GM12878 (cell line): ENCODE results near the gene EGF. TPM values are rescaled to one million over a fixed set of nuclear protein-coding genes. Genes with fewer than 3 reads are reported as not detected.

Experiments
- ATAC-seq: fragments of 200-7000 bp; cut with Tn5 transposase; 3 replicates; pipeline ENCODE4 v1.9.1; 2020; ENCODE audit warnings: mild to moderate bottlenecking, moderate library complexity
- BruUV-seq: library from RNA; stranded (reverse); fragments of 400-500 nt; replicated peaks from 2 replicates; lab custom pipeline; 2021; lab: Mats Ljungman, UMichigan
- CTCF ChIA-PET: fragments of 300-600 bp; sonication (Branson Sonifier 250); formaldehyde crosslinking; extraction: SDS; loops from one replicate; lab custom pipeline; 2021; ENCODE audit warnings: inconsistent platforms; lab: Yijun Ruan, JAX
- POLR2A ChIA-PET: fragments of 350-600 bp; formaldehyde crosslinking; extraction: SDS; loops from one replicate; lab custom pipeline; 2021; ENCODE audit warnings: inconsistent platforms; lab: Charles Lee
- RAD21 ChIA-PET: fragments of 300-600 bp; sonication (Branson Sonifier 250); formaldehyde crosslinking; loops from one replicate; lab custom pipeline; 2023; ENCODE audit warnings: antibody characterized with exemption; ENCODE audit not compliant: unreplicated experiment; lab: Charles Lee
- SMC1A ChIA-PET: fragments of 300-600 bp; sonication (Branson Sonifier 250); formaldehyde crosslinking; loops from one replicate; lab custom pipeline; 2023; ENCODE audit not compliant: unreplicated experiment, uncharacterized antibody; lab: Charles Lee
- DNase-seq: peaks from one replicate; pipeline ENCODE4 v3.0.0-alpha.2; 2011; ENCODE audit warnings: low read depth, low spot score
- FAIRE-seq: peaks from 3 replicates; lab custom pipeline; 2011; peaks lifted over from hg19 to GRCh38; lab: Jason Lieb, UNC
- H2AFZ ChIP-seq: 2 replicates; pipeline ENCODE4 v1.6.0; 2011; ENCODE audit warnings: low read depth, low read length, control low read depth; ENCODE audit not compliant: control insufficient read depth
- H3K27ac ChIP-seq: 2 replicates; pipeline ENCODE4 v1.5.1; 2011; ENCODE audit warnings: control low read depth; ENCODE audit not compliant: control insufficient read depth, insufficient read depth
- H3K27me3 ChIP-seq, 2 experiments: replicated peaks in 1 of 2; 2 replicates each; pipeline versions ENCODE4 v1.6.0 to v1.6.1; 2011; ENCODE audit warnings: low read length in 1 of 2; ENCODE audit not compliant: control insufficient read depth in 2 of 2, insufficient read depth in 2 of 2
- H3K36me3 ChIP-seq, 2 experiments: 2 replicates each; pipeline ENCODE4 v1.5.1; 2011; ENCODE audit warnings: low read length in 1 of 2; ENCODE audit not compliant: control insufficient read depth in 2 of 2, insufficient read depth in 2 of 2
- H3K4me1 ChIP-seq: 2 replicates; pipeline ENCODE4 v1.6.1; 2011; ENCODE audit warnings: mild to moderate bottlenecking, low read length, moderate library complexity, mixed read lengths; ENCODE audit not compliant: control insufficient read depth, insufficient read depth
- H3K4me2 ChIP-seq: 2 replicates; pipeline ENCODE4 v1.6.0; 2011; ENCODE audit warnings: control low read depth; ENCODE audit not compliant: control insufficient read depth, insufficient read depth
- H3K4me3 ChIP-seq: fragments of 200-600 bp; sonication (generic); 2 replicates; pipeline ENCODE4 v1.5.1; 2016
- H3K79me2 ChIP-seq: 2 replicates; pipeline ENCODE4 v1.6.0; 2011; ENCODE audit warnings: low read length; ENCODE audit not compliant: control insufficient read depth, insufficient read depth
- H3K9ac ChIP-seq: 2 replicates; pipeline ENCODE4 v1.8.0; 2011; ENCODE audit warnings: low read length, control low read depth, mixed read lengths; ENCODE audit not compliant: control insufficient read depth, insufficient read depth
- H3K9me3 ChIP-seq: replicated peaks from 3 replicates; pipeline ENCODE4 v1.5.1; 2011; ENCODE audit warnings: mild to moderate bottlenecking, low read length; ENCODE audit not compliant: control insufficient read depth, insufficient read depth
- H4K20me1 ChIP-seq: 2 replicates; pipeline ENCODE4 v1.6.0; 2011; ENCODE audit not compliant: control insufficient read depth, insufficient read depth
- BCLAF1 ChIP-seq: fragments of 450-650 bp; IDR thresholded peaks from 2 replicates; pipeline ENCODE4 v1.6.1; 2017; ENCODE audit warnings: antibody characterized with exemption, mild to moderate bottlenecking, moderate library complexity
- BHLHE40 ChIP-seq, 2 experiments: fragments of 450-650 bp in 1 of 2; IDR thresholded peaks; 2 replicates each; pipeline ENCODE4 v1.6.1; 2011 to 2017; ENCODE audit warnings: low read depth in 2 of 2, borderline replicate concordance in 1 of 2, improper control_type of control experiment in 1 of 2, low read length in 1 of 2, mild to moderate bottlenecking in 1 of 2
- CBX5 ChIP-seq: sonication (generic); IDR thresholded peaks from 2 replicates; pipeline ENCODE4 v1.6.1; 2016; ENCODE audit warnings: low read depth, moderate library complexity, mild to moderate bottlenecking, inconsistent platforms
- E4F1 ChIP-seq: fragments of 450-650 bp; IDR thresholded peaks from 2 replicates; pipeline ENCODE4 v1.6.1; 2018; ENCODE audit warnings: borderline replicate concordance, mild to moderate bottlenecking; ENCODE audit not compliant: partially characterized antibody
- KDM1A ChIP-seq: fragments of 200-600 bp; sonication (generic); IDR thresholded peaks from 2 replicates; pipeline ENCODE4 v1.6.1; 2016; ENCODE audit warnings: borderline replicate concordance
- MTA2 ChIP-seq: fragments of 450-650 bp; IDR thresholded peaks from 2 replicates; pipeline ENCODE4 v1.6.1; 2016; ENCODE audit warnings: low read depth, mild to moderate bottlenecking, moderate library complexity
- PAX5 ChIP-seq: IDR thresholded peaks from 2 replicates; pipeline ENCODE4 v1.6.1; 2011; ENCODE audit warnings: low read depth, low read length, borderline replicate concordance
- RELB ChIP-seq: fragments of 450-650 bp; IDR thresholded peaks from 2 replicates; pipeline ENCODE4 v1.6.1; 2017; ENCODE audit warnings: low read depth, mild to moderate bottlenecking, moderate library complexity
- SRF ChIP-seq, 2 experiments: IDR thresholded peaks; 2 replicates each; pipeline ENCODE4 v1.6.1; 2011; ENCODE audit warnings: low read depth in 2 of 2, low read length in 2 of 2, mild to moderate bottlenecking in 1 of 2, moderate library complexity in 1 of 2
- ZBTB4 ChIP-seq: fragments of 450-650 bp; formaldehyde crosslinking; IDR thresholded peaks from 2 replicates; pipeline ENCODE4 v1.4.0; 2022; ENCODE audit warnings: mild to moderate bottlenecking, moderate library complexity
- WGBS: methylation state at CpG from one replicate; pipeline ENCODE4 v1.1.6; 2016; ENCODE audit warnings: low lambda C conversion rate; ENCODE audit not compliant: insufficient replicate concordance, insufficient coverage; ENCODE audit errors: missing lambda C conversion rate; 5-methylcytosine and 5-hydroxymethylcytosine counted together
- in situ Hi-C: fragments of 300-500 bp; cut with MboI; formaldehyde crosslinking; loops from 9 replicates; pipeline ENCODE4 v1.14.3; 2018; ENCODE audit warnings: mixed read lengths
- intact Hi-C: fragments of 100-400 bp; cut with micrococcal nuclease; formaldehyde crosslinking; loops from one replicate; pipeline ENCODE4 v1.14.2; 2022; ENCODE audit not compliant: unreplicated experiment
- polyA plus RNA-seq, 11 experiments: library from polyadenylated mRNA; depleted of rRNA in 4 of 11; unstranded in 6 of 11; stranded (reverse) in 5 of 11; fragments of >200 nt; fragmentation: Nextera tagmentation in 4 of 11; fragmentation: Illumina TruSeq in 1 of 11; extraction: Ambion mirVana in 4 of 11; extraction: Trizol in 1 of 11; gene quantifications; 1 replicate in 1 of 11; 2 replicates in 10 of 11; pipeline versions ENCODE4 v1.2.1 to v1.2.3, GENCODE V29; 2011 to 2016; ENCODE audit warnings: inconsistent platforms in 2 of 11, missing spikeins in 2 of 11, low read depth in 1 of 11
- total RNA-seq, 4 experiments: library from RNA; depleted of rRNA in 3 of 4; stranded (reverse); fragments of >200 nt in 3 of 4; fragmentation: Illumina TruSeq in 1 of 4; extraction: Trizol in 1 of 4; gene quantifications; 2 replicates each; pipeline versions ENCODE4 v1.2.1 to v1.2.3, GENCODE V29; 2013 to 2021

The EGF gene
- total and polyA plus RNA-seq, 10 of the 15 experiments (the other 5 are each of a cell fraction or from before 2014, with no cell fraction given), result 0.02 to 0.90 (median 0.19) TPM; not detected in 4

- in situ Hi-C loops, result no loop called here
- no TSS peak for BruUV-seq
- WGBS, result 19% methylated on average over 5 of the region's 5 CpGs
- Histone ChIP-seq H3K4me1 (no peaks in the 10 kb centered on the region), H4K20me1 (no peaks in the 10 kb centered on the region), H2AFZ (no peak overlapping the region), H3K9ac (no peak overlapping the region), H3K36me3 (no peaks in the 10 kb centered on the region), H3K4me2 (no peak overlapping the region), H3K79me2 (no peaks in the 10 kb centered on the region), H3K27me3 (peaks cover 0 to 3% of the 10 kb centered on the region in 2 experiments; a peak in 1 of 4 replicates), H3K4me3 (no peak overlapping the region), H3K27ac (no peak overlapping the region), H3K9me3 (no peaks in the 10 kb centered on the region)
- ChIA-PET CTCF (interaction anchor here (0.7 to 1.1 kb wide), 2 partner anchors 15 to 1659 kb away, joined by 3 read pairs; no protein-coding TSS in a partner anchor), SMC1A (interaction anchor here (1.2 kb wide), 1 partner anchor 13 kb away, joined by 3 read pairs; no protein-coding TSS in a partner anchor), RAD21 (no interaction called here), POLR2A (no interaction called here)
- ATAC-seq (no peak), FAIRE-seq (no peak), DNase-seq (no peak)
- intact Hi-C loops, result loop anchor here (10.0 kb wide), 2 partner anchors 138 to 268 kb away; partner anchors contain the start of gene CASP6
- no peak for TF ChIP-seq BHLHE40 (IDR thresholded peaks at IDR 0.05; ENCODE audit: borderline replicate concordance in 1 of 2, low read depth in 2 of 2, low read length in 1 of 2)
- TF ChIP-seq CBX5, result no peak
- TF ChIP-seq PAX5, result no peak
- no peak for TF ChIP-seq ZBTB4 (CRISPR knock-in tag)
- no peak for TF ChIP-seq E4F1
- no peak for TF ChIP-seq RELB
- no peak for TF ChIP-seq KDM1A
- TF ChIP-seq BCLAF1, result no peak
- TF ChIP-seq MTA2, result no peak
- no peak for TF ChIP-seq SRF (IDR thresholded peaks at IDR 0.05; ENCODE audit: low read depth in 2 of 2, low read length in 2 of 2)
These were observed 60.3 kb downstream of the EGF start for GRCh38 chr4:109972786-109973528.
